HG03175 (cell line): ENCODE data around the gene HCRTR1.

Experiments
- ATAC-seq: cut with Tn5 transposase; IDR thresholded peaks from one replicate; pipeline ENCODE4 v1.9.1; 2021; ENCODE audit warnings: mild to moderate bottlenecking, moderate library complexity; ENCODE audit not compliant: unreplicated experiment

The HCRTR1 gene

DNA sequence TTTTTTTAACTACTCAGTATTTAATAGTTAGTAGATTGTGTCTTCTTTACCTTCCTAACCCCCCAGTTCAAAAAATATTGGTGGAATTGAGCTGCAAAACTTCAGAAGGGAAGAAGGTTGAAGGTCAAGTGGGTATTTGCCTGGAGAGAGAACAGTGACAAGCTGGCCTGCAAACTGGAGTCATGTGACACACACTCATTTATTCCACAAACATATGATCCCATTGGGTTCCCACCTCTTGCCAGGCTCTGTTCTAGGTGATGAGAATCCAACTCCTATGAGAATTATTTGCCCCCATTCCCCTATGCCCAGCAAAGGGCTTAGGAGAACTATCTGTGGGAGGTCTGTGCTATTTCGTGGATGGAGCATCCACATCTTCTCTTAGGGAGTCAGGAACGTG lies 30.7 kb downstream of the HCRTR1 start:
- no peak for ATAC-seq

- no peak for ATAC-seq
These were observed 31.3 kb downstream of the HCRTR1 start for GRCh38 chr1:31648641-31649357.

GRCh38 chr1:31650161-31651088 lies 32.9 kb downstream of the HCRTR1 start:
- no peak for ATAC-seq

GRCh38 chr1:31651089-31651420 lies 33.6 kb downstream of the HCRTR1 start:
- no peak for ATAC-seq

GRCh38 chr1:31651766-31652165 lies 34.3 kb downstream of the HCRTR1 start:
- no peak for ATAC-seq

GRCh38 chr1:31652891-31653499 lies 35.5 kb downstream of the HCRTR1 start:
- ATAC-seq = no peak

DNA sequence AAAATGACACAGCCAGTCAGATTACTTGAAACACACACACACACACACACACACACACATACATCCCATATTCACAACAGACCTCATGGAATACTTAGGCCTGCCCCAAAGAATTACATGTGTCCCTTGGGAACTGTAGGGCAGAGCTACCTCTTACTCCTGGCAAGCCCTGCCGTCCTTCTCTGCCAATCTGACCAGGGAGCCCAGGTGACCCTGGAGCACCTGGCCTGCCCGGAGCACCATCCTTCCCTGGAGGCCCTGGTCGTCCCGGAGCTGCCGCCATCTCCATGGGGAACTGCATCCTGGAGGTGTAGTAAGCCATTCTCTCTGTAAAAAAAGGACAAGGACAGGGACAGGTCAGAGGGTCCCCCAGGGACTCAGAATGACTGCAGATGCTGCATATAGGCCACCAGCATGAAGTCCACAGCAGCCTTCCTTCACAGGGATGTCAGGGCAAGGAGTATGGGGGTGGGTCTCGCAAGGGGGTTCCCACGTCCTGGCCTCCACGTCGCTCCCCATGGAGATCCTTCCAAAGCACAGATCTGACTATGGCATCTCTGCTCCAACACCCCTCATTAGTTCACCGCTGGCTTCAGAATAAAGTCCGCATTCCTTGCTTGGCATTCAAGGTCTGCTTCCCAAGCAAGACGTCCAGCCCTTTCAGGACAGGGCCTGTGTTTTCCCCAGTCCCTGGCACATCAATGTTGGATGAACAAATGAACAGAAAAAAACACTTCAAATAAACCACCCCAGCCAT lies 36.4 kb downstream of the HCRTR1 start:
- ATAC-seq = no peak

DNA sequence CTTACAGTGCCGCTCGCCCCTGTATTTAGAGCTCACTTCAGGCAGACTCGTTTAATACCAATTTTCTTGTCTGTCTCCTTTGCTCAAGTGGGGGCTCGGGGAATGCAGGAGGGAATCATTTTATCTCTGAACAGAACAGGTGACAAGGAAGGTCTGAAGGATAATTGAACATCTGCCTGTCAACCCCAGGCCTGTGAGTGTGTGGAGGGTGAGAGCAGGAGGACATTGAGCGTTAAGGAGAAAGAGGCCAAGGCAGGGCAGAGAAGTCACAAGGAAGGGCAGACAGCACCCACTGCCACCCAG lies 36.9 kb downstream of the HCRTR1 start:
- no peak for ATAC-seq

DNA sequence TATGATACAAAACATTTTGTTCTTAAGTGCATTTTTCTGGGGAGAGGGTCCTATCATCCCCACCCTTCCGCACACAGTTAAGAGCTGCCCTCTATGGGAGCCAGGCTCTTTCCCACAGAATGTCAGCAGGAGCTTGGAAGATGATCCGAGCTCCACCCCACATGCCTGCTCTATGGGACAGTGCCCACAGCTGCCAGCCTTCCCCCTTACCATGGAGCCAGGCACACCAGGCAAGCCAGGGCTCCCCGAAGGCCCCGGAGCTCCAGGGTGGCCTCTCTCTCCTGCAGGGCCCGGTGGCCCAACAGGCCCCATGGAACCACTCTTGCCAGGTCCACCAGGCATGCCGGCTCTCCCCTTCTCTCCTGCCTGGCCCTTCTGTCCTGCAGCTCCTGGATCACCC lies 37.6 kb downstream of the HCRTR1 start:
- no peak for ATAC-seq

GRCh38 chr1:31655756-31656155 lies 38.3 kb downstream of the HCRTR1 start:
- no peak for ATAC-seq

- ATAC-seq = no peak
These were observed 39.7 kb downstream of the HCRTR1 start for GRCh38 chr1:31657020-31657804.

DNA sequence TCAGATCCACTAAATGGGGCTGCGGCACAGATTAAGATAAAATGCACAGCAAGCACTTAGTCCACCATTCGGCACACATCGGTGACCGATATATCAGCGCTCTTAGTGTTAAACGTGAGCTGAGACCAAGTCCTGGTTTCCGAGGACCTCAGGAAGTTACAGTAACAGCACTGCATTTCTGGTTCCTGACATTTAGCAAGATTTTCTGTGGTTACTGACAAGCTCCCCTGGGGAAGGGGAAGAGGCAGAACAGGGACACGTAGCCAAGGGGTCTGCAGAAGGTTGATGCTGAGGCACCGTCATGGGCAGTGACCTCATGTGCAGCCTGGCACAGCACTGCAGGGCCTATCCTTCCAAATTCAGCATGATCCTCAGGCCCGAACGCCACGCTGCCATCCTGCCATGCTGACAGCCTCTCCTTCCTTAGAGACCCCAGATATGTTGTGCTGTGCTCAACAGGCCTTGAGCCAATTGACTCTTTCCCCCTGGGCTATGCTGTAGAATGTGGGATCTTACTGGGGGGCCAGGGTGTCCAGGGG lies 40.6 kb downstream of the HCRTR1 start:
- no peak for ATAC-seq

GRCh38 chr1:31658721-31659120 lies 41.2 kb downstream of the HCRTR1 start:
- no peak for ATAC-seq

GRCh38 chr1:31659889-31660288 lies 42.4 kb downstream of the HCRTR1 start:
- no peak for ATAC-seq

- ATAC-seq = no peak
These were observed 43.5 kb downstream of the HCRTR1 start for GRCh38 chr1:31660871-31661455.

- no peak for ATAC-seq
These were observed 44.4 kb downstream of the HCRTR1 start for GRCh38 chr1:31661856-31662255.

- ATAC-seq = no peak
These were observed 45.0 kb downstream of the HCRTR1 start for GRCh38 chr1:31662463-31662862.

DNA sequence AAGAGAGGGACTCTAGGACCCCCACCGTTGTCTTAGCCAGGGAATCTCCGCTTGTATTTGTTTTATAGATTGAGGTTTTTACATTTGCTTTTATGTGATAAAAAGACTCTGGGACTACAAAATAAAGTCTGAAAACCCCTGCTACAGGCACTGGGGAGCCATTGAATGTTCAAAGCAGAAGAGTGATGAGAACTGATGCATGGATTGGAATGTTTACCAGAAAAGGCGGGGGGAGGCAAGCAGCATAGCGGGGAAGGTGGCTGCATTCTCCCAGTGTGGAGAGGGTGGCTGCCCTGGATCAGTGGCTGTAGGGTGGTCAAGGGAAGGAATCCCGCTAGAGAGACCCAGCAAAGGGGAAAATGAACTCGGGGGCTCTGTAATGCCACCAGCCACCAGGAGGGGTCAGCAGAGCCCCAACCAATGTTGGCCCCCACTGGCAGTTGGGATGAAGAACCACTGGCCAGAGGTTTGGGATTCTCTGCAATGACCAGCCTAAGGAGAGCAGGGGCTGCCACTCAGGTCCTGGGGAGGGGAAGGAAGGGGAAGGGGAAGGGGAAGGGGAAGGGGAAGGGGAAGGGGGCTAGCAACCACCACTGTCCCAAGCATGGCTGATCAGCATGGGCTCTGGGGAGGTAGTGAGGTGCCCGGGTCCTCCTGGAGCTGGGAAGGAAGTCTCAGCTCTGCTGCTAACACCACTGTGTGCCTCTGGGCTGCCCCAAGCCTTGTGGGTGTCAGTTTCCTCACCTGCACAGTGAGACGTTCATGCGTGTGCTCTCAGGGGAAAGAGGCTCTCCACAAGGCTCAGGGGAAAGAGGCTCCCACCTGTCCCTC lies 46.3 kb downstream of the HCRTR1 start:
- ATAC-seq = no peak

- no peak for ATAC-seq
These were observed 47.0 kb downstream of the HCRTR1 start for GRCh38 chr1:31664528-31664927.
